Activated CD4-positive, CD25-positive, alpha-beta regulatory T cell treated with anti-CD3 and anti-CD28 coated beads, Interleukin-2, amount 50 U/mL, for 24 hours (primary cell): Measurements from ENCODE around the gene PGGHG.
A peak's percentile ranks its signal among the peaks of the same experiment; 100 is the strongest.
"Not testable (repeated sequence)": the region's sequence is repeated elsewhere in the genome, so short reads cannot be mapped to it uniquely, and the experiment has no call there.

Experiments used
- ATAC-seq, 2 donors: fragments of 150-1000 bp; cut with Tn5 transposase; one replicate each; pipeline ENCODE4 v1.10.0; 2021; ENCODE audit warnings: mild to moderate bottlenecking in 1 of 2, moderate library complexity in 1 of 2

The PGGHG gene

DNA sequence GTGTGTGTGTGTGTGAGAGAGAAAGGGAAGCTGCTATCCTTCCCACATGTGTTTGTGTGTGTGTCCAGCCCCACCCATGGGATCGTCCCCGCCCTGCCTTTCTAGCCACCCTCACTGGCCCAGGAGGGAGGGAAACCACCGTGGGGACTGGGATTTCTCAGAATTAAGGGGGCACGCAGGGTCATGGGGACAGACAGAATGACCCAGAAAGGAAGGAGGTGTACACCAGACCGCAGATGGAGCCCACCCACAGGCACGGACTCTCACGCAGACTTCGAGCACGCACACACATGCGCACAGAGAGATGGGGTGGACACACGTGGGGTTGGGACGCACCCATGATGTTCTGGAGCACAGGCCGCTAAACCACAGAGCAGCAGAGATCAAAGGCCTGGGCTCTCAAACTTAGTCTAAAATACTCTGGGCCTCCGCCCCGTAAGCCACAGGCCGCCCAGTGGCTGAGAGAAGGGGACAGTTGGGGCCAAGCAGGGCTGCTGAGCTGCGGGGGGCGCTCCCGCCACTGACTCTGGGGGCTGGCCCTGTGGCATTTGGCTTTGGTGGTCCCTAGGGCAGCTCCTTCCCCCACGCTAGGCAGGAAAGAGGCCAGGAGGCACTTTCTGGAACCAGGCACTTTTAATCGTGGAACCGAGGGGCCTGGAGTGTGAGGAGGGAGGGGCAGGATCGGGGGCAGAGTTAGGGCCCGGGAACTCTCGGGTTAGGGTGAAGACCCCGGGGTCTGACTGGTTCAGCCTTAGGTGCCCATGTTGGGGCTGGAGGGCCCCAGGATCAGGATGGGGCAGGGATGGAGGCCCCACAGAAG is 8.9 kb downstream of the PGGHG start:
- peak; percentile 53 to 58 for ATAC-seq

DNA sequence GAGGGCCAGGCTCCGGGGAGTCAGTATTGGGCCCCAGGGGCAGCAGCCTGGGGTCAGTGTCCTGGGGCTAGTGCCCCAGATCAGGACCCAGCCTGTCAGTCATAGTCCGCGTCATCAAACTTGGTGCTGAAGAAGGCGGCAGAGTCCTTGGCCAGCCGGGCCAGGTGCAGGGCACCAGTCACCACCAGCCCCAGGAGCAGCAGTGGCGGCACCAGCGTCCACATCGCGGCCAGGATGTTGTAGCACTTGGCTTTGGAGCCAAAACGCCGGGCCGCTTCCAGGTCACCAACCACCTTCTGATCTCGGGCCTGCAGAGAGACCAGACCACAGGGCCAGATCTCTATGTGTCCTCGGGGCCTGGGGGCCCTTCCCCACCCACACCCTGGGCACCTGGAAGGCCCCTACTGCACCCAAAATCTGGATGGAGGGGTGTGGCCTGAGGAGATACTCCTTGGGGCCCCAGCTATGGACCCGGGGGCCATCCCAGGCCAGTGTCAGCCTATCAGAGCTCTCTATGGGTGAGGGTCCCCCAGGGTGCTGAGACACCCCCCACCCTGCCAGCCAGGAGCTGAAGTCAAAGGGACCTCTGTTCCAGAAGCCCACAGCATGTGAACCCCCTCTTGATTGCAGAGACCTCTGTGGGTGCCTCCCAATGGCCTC is 9.6 kb downstream of the PGGHG start:
- no peak for ATAC-seq

DNA sequence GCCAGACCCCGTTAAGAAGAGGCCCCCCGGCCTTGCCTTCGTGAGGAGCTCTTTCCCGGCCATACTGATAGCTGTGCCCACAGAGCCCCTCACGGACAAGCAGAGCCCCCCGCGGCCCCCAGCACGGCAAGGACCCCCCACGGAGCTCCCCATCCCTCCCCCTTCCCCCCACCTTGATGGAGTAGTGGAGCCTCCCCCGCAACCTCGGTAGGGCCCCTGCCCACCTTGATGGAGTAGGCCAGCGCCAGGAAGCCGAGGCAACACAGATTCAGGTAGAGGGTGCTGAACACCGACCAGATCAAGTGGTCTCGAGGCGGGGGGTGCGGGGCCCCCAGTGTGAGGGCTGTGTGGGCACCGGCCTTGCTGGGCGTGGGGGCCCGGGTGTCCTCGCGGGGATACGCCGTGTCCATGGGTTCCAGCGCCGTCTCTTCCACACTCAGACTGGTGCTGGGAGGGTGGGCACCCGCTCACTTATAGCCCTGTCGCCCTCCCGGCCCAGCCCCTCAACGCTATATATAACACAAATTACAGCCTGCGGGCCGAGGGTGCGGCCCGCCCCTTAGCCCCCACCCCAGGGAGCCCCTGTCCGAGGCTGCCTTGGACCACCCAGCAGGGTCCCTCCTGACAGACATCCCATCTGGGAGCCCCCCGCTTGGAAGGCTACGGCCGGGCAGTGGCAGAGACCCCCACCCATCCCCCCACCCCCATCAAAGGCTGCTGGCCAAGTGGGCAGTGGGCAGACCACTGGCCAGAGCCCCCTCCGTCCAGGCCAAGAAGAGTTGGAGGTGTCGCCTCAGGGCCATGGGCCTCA is 10.4 kb downstream of the PGGHG start, which contains the start of gene IFITM5:
Gene IFITM5, minus strand, starts transcription at position 446 of the 811 bp plus-strand sequence. Its CDS starts 36 bp downstream, at position 410.
- no peak for ATAC-seq

DNA sequence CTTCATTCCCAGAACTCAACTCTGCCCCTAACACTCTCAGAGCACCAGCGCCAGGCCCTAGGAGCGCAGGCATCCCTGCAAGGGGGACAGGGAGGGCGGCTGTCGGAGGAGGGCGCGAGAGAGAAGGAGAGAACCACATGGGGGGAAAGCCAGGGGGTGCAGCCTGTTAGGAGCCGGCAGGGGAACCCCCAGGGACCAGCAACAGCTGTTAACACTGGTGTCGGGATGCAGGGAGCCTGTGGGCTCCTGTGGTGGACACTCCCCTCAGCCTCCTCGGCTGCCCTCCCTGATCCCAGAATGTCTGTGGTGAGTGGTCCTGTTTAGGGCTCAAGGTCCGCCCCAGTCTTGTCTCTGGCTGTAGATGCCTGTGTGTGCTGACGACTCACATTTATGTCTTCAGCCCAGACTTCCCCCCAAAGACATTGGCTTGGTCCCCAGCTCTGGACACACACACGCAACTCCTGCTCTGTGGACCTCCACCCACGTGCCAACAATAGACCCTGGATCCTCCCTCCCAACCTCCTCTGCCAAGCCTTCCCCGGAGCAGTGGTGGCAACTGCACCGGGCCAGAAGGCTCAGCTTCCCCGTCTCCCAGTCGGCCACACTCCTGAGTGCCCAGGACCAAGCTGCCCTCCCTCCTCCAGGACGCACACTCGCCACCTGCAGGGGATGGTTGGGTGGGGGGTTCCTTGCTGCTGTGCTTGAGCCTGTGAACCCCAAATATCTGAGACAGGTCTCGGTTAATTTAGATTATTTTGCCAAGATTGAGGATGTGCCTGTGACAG is 11.2 kb downstream of the PGGHG start:
- ATAC-seq, result no peak

DNA sequence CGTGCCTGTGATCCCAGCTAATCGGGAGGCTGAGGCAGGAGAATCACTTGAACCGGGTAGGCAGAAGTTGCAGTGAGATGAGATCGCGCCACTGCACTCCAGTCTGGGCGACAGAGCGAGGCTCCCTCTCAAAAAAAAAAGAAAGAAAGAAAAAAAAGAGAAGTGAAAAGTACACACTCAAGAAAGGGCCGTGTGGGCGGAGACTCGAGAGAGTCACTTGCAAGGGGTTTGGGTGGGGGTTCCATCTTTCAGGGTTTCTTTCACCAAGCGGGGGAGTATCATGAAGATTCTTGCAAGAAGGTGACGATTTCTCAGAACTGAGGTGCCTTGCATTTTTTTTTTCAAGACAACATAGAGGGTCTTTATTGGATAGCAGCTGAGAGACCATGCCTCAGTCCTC is 14.4 kb downstream of the PGGHG start:
- no peak for ATAC-seq

DNA sequence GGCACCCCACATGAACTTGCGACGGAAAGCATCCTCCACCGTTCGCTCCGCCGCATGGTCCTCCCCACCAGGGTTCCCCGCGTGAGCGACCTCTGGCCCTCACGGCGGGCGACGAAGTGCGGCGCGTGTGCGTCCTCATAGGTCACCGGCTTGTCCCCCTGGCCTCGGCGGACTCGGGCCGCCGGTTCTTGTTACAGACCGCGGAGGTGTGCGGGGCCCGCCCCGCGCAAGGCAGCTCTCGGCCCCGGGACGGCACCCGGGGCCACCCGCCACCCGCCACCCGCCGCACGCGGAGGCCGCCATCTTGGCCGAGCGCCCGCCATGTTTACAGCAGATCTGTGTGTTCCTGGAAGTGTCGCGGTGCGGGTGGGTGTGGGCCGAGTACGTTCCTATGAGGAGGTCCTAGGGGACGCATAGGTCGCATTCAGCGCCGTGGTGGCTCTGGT is 15.2 kb downstream of the PGGHG start:
- ATAC-seq, result no peak

DNA sequence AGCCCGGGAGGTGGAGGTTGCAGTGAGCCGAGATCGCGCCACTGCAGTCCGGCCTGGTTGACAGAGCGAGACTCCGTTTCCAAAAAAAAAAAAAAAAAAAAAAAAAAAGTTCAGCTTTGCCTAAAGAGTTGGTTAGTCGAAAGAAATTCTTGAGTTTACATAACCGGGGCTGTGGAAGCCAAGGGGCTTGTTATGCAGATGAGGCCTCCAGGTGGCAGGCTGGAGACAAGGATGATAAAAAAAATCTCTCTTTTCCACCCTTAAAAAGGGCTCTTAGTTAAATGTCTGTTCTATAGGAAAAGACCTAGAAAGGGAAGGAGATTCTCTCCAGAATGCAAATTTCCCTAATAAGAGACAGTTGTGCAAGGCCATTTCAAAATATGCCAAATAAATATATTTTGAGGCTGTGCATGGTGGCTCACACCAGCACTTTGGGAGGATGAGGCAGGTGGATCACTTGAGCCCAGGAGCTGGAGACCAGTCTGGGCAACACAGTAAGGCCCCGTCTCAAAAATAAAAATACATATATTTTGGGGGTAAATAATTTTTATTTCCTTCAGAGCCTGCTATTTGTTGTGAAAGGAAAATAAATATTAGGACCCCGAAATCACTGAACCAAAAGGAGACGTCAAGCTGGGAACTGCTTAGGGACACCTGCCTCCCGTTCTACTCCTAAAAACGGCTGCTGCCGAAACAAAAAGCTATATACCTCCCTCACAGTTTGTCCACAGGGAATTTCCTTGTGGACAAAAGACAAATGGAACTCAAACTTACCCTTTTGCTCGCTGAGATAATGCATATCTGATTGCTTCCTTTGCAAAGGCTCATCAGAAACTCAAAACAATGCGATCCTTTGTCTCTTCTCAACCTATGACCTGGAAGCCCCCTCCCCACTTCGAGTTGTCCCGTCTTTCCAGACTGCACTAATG is 16.3 kb downstream of the PGGHG start:
- ATAC-seq, result no peak

DNA sequence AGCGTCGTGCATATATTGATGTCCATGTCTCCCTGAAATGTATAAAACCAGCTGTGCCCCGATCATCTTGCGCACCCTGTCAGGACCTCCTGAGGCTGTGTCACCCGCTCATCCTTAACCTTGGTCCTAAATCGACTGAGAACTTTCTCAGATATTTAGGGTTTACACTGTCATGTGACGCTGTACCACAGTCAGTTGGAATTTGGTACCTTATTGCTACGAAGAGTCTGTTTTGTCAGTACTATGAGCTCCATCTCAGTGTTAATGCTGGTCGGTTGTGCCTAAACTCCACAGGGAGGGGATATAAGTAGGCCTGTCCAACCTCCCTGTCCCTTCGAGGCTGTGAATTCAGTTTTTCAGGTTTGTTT is 16.9 kb downstream of the PGGHG start:
- ATAC-seq, result no peak

DNA sequence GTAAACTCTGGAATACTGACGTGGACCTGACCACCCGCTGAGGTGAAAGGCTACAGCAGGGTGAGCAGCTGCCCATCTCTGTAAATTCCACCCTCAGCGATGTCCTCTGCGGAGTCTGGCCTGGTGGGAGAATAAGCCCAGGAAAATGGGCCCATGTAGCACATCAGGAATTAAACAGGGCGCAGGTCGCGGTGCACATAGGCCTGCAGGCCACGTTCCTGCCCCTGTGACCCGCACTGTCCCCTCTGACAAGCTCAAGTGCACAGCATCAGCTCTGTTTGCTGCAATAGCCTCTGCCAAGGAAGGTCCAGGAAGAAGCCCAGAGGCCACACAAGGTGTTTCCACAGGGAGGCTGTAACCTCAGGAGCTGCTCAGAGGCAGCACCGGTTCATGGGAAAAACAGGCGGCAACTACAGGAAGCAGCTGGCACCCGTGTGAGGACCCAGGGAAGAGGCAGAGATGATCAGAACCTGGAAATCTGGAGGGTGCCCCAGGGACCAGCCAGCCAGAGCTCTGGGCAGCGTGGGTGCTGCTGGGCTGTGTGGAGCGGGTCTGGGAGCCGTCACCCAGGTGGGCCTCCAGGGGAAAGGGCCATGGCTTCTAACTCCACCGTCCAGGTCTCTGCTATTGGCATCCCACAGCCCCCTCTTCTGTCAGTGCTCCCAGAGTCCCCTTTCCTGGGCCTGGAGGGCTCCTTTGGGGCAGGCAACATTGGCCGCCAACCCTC is 17.9 kb downstream of the PGGHG start:
- no peak for ATAC-seq

DNA sequence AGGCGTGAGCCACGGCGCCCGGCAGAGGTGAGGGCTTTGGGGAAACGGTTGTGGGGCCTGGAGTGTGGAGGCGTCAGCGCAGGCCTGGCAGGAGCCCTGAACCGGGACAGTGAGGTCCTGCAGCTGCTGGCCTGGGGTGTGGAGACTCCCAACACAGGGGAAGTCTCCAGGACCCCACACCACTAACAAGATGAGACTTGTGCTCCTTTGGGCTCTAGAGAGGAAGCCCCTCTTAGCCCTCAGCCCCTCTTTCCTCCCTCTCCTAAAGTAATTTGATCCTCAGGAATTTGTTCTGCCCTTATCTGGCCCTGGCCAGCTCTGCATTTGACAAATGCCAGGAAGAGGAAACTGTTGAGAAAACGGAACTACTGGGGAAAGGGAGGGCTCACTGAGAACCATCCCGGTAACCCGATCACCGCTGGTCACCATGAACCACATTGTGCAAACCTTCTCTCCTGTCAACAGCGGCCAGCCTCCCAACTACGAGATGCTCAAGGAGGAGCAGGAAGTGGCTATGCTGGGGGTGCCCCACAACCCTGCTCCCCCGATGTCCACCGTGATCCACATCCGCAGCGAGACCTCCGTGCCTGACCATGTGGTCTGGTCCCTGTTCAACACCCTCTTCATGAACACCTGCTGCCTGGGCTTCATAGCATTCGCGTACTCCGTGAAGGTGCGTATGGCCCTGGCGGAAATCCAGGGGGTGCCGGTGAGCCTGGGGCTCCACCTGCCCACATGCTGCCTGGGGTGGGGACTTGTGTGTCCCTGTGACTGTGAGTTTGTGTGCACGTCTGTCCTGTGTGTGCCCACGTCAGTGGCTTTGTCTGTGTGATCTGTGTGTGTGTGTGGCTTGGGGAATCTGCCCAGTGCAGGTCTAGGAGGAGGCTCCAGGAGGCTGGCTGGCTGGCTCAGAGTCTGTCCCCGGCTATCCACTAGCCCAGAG is 19.1 kb downstream of the PGGHG start, which contains the start of gene IFITM2:
Gene IFITM2, plus strand, starts transcription at position 51 of the 943 bp plus-strand sequence. Its CDS starts 377 bp downstream, at position 428.
- ATAC-seq, result peak; percentile 53 to 56

DNA sequence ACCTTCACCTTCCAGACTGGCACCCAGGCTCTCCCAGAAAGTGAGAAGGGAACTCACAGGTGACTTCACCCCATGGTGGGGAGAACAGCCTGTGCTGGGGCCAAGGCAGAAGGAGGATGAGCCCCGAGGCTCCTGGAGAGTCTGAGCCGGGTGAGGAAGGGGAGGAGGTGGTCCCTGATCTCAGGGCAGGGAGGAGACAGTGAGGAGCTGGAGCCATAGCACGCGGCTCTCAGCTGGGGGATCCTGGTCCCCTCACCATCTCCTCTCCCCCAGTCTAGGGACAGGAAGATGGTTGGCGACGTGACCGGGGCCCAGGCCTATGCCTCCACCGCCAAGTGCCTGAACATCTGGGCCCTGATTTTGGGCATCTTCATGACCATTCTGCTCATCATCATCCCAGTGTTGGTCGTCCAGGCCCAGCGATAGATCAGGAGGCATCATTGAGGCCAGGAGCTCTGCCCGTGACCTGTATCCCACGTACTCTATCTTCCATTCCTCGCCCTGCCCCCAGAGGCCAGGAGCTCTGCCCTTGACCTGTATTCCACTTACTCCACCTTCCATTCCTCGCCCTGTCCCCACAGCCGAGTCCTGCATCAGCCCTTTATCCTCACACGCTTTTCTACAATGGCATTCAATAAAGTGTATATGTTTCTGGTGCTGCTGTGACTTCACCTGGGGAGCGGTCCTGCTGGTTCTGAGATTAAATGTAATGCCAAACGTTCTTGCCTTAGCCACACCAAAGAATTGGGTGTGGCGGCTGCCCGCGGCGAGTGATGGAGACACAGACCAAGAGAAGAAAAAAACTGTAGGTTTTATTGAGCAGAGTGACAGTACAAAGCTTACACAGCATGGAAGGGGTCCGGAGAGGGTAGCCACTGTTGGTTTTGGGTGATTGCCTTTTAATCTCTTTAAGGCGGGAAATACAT is 20.1 kb downstream of the PGGHG start:
- peak; percentile 2 to 4 for ATAC-seq

DNA sequence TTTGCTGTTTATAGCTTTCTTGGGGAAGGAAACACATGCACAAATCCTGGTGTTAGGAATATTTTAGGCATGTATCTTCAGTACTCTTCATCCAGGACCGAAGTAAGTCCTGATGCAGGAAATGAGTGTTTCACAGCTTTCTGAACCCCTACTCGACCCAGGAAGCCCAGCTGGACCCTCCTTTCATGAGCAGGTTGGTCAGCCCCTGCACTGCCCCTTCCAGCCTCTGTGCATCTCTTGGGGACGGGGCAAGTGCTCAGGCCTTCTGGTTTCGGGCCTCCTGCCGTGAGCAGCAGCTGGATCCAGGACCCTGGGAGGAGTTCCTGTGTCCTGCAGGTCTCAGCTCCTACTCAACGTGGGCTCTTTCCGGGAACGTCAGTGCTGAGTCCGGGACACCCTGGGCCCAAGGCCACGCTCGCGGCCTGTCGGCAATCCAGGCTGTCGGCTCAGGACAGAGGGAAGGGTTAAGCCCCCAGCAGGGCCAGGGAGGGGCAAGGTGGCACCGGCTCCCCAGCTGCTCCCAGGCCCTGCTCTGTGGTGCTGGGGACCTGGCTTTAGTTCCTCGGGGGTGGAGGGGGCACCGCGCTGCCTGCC is 21.1 kb downstream of the PGGHG start:
- not testable (repeated sequence) for ATAC-seq

DNA sequence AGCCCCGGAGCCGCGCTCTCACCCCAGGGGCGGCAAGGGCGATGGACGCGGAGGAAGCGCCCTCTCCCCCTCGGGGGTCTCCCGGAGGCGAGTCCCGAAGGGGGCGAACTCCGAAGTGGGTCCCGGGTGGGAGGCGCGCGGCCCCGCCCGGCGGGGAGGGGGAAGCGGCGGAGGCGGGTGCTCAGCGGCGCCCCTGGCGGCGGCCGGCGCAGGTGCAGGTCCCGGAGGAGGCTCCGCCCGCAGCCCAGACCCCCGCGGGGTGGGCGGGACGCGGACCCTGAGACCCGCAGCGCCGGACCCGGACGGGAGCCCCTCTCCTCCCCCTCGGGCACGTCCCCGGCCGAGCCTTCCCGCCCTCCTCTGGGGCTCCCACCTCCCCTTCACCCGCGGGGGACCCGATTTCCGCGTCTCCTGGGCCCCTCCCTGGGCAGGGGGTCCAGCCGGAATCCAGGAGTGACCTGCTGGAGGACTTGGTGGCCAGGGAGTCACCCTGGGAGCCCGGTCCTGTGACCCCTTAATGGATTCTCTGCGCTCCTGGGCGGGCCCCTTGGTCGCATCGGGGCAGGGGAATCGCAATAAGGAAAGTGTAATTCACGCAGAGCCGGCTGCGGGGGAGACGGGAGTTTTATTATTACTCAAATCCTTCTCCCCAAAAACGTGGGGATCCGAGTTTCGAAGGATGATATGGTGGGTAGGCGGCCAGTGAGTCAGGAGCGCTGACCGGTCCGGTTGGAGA is 22.3 kb downstream of the PGGHG start:
- peak; percentile 21 to 25 for ATAC-seq

DNA sequence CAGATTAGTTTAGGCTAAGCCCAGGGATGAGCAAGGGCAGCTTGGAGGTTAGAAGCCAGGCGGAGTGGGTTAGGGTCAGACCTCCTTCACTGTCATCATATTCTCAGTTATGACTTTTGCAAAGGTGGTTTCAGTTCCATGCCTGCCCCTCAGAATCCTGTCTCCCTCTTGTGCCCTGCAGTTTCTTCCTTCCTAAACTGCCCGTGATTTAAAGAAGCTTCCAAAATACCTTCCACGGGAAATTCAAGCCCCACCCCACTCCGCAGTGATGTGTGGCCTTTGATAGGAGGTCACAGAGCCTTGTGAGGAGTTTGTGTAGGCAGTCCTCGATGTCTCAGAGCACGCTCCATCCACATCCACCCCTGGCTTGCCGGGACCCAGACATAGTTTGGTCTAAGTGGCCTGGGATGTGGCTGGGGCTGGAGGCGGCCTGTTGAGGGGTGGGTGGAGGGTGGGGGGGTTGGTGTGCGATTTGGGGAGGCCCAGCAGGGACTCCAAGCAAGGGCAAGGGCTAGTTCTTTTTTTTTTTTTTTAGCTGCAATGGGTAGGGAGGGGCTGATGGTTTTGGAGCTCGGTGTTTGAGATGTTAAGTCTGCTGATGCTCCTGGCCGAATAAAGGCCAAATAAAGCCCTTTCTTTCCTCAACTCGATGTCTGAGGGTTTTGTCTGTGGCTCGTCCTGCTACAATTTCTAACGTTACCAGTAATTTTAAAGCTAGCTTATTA is 23.3 kb downstream of the PGGHG start:
- no peak for ATAC-seq

DNA sequence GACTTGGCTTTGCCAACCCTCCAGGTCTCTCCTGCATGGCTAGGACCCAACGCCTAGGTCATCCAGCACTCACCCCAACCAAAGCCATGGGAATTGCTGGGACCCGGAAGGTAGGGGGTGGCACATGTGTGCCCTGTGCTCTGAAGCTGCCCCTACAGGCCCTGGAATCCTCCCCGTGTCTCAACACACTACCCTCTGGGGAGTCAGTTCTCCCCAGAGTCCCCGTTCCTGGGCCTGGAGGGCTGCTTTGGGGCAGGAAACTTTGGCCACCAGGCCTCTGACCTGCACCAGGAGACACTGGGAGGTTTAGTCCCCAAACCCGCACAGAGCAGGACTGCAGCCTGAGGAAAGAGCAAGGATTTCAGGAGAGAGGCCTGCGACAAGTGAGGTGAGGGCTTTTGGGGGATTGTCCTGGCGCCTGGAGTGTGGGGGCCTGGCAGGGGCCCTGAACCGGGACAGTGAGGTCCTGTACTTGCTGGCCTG is 24.4 kb downstream of the PGGHG start:
- no peak for ATAC-seq
